Fibroblast of skin of back (primary cell): Measurements from ENCODE around the gene ARL4A.
"Not testable (repeated sequence)": the region's sequence is repeated elsewhere in the genome, so short reads cannot be mapped to it uniquely, and the experiment has no call there.

Experiments
- DNase-seq: peaks from one replicate; pipeline ENCODE4 v3.0.0-alpha.2; 2013

The ARL4A gene

GRCh38 chr7:12670000-12670729, 17.3 kb upstream of the ARL4A start:
- no peak for DNase-seq

GRCh38 chr7:12670743-12671520, 16.5 kb upstream of the ARL4A start:
- DNase-seq = no peak

GRCh38 chr7:12673436-12673835, 14.0 kb upstream of the ARL4A start:
- DNase-seq = not testable (repeated sequence)

GRCh38 chr7:12674053-12674452, 13.4 kb upstream of the ARL4A start:
- no peak for DNase-seq

- no peak for DNase-seq
These were observed 12.6 kb upstream of the ARL4A start for GRCh38 chr7:12674861-12675260.

GRCh38 chr7:12683678-12684585, 3.5 kb upstream of the ARL4A start:
- DNase-seq = no peak

- DNase-seq = no peak
These were observed 2.7 kb upstream of the ARL4A start for GRCh38 chr7:12684733-12685132.

GRCh38 chr7:12685550-12685949, 1.9 kb upstream of the ARL4A start:
- peak; percentile 41 for DNase-seq

GRCh38 chr7:12686234-12686890, 1.1 kb upstream of the ARL4A start:
- DNase-seq = peak; percentile 90

- no peak for DNase-seq
These were observed 312 bp downstream of the ARL4A start for GRCh38 chr7:12687718-12688171.

- not testable (repeated sequence) for DNase-seq
These were observed 1.2 kb downstream of the ARL4A start for GRCh38 chr7:12688485-12689170.

GRCh38 chr7:12689451-12689850, 2.0 kb downstream of the ARL4A start:
- DNase-seq = no peak

- no peak for DNase-seq
These were observed 2.8 kb downstream of the ARL4A start for GRCh38 chr7:12690041-12690878.

GRCh38 chr7:12691388-12691787, 4.0 kb downstream of the ARL4A start:
- DNase-seq = not testable (repeated sequence)

- DNase-seq = no peak
These were observed 4.6 kb downstream of the ARL4A start for GRCh38 chr7:12692035-12692434.

GRCh38 chr7:12692479-12693259, 5.2 kb downstream of the ARL4A start:
- no peak for DNase-seq

- DNase-seq = no peak
These were observed 7.4 kb downstream of the ARL4A start for GRCh38 chr7:12694817-12695216.

GRCh38 chr7:12695965-12696364, 8.5 kb downstream of the ARL4A start:
- no peak for DNase-seq

- DNase-seq = no peak
These were observed 11.9 kb downstream of the ARL4A start for GRCh38 chr7:12699299-12699698.

GRCh38 chr7:12701433-12701832, 14.0 kb downstream of the ARL4A start:
- no peak for DNase-seq
